8988T (cell line): Measurements from ENCODE around the gene TMEM132C.

Experiments used
- DNase-seq: peaks from one replicate; pipeline ENCODE4 v3.0.0; 2011

Gene TMEM132C

GRCh38 chr12:128509170-128509569 lies 242.2 kb downstream of the TMEM132C start:
- DNase-seq: no peak

GRCh38 chr12:128510511-128510910 lies 243.5 kb downstream of the TMEM132C start:
- DNase-seq: no peak

- no peak for DNase-seq
Measured at GRCh38 chr12:128513331-128513730, 246.4 kb downstream of the TMEM132C start.

GRCh38 chr12:128513831-128514230 lies 246.9 kb downstream of the TMEM132C start:
- DNase-seq: no peak

DNA sequence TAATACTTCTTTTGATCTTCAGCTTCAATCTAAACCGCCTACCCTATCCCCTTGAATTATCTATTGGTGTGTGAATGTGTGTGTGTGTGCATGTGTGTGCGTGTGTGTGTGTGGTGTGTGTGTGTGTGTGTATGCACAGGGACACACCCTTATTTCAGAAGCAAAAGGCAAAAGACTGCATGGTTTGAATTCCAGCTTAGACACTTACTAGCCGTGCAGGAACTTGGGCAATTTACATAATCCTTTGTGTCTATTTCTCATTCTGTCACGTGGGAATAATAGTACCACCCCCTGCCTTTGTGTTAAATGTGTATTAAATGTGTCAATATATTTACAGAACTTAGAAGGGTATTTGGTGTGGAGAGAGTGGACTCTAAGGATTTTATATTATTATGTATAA lies 251.7 kb downstream of the TMEM132C start:
- no peak for DNase-seq

DNA sequence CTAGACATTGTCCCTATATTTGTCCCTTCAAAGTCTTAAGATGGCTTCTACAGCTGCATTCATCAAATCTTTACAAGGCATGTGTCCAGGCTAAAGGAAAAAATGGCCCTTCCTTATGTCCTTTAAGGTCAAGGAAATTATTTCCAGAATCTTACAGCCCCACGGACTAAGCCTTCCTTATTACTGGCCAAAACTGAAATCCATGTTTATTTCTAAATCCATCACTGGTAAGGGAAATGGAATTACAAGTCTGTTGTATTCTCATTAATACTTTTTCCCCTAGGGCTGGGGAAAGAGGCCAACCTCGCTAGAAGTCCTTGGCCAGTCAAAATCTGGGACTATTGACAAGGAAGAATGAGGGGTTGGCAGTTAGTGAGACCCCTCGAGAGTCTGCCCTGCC lies 252.5 kb downstream of the TMEM132C start:
- DNase-seq: no peak

DNA sequence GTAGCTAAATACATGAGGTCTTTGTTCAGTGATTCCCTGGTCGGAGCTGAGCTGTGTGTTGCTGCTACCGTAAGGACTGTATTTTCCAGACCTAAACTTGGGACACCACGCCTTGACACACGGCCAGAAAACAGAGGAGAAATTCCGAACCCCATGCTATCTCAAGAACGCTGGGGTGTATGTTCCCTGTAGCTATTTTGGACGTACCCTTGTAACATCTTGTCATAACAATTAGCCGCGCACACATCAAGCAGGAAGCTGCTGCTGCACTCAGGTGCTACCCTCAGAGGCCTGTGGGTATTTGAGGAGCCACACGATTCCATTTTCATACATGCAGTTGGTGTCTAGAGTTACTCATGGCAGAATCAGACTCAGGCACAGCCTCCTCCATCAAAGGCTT lies 255.0 kb downstream of the TMEM132C start:
- DNase-seq: no peak

DNA sequence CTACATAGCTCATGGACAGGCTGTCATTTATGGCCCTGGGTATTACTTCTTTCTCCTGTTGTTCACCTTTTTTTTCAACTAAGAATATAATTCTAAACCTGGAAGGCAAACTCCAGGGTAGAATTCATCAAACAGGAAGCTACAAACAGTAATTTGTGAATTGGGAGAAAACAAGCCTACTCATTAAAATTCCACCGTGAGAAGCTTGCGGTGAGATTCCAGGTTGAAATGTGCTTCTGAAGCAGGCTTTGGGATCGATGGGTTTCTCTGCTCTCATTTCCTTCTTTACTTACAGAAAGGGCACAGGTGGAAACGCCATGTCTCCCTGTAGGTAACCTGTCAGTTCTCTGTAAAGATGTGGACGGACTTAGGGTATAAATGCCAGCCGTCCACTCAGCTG lies 257.5 kb downstream of the TMEM132C start:
- DNase-seq: no peak

- DNase-seq: no peak
Measured at GRCh38 chr12:128531170-128531569, 264.2 kb downstream of the TMEM132C start.

GRCh38 chr12:128534906-128535305 lies 267.9 kb downstream of the TMEM132C start:
- DNase-seq: no peak

GRCh38 chr12:128536810-128537209 lies 269.8 kb downstream of the TMEM132C start:
- no peak for DNase-seq

DNA sequence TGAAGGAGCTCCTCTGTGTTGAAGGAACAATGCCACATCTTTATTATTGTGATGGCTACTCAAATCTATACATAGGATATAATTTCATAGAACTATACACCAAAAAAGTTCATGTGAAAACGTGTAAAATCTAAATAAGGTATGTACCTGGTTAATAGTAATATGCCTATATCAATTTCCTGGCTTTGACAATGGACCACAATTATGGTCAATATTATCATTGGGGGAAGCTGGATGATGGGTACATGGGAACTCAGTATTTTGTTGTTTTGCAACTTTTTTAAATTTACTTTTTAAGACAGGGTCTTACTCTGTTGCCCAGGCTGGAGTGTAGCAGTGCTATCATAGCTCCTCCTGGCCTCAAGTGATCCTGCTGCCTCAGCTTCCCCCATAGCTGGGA lies 270.7 kb downstream of the TMEM132C start:
- no peak for DNase-seq

GRCh38 chr12:128542844-128543243 lies 275.9 kb downstream of the TMEM132C start:
- no peak for DNase-seq

- DNase-seq: no peak
Measured at GRCh38 chr12:128543460-128543859, 276.5 kb downstream of the TMEM132C start.

DNA sequence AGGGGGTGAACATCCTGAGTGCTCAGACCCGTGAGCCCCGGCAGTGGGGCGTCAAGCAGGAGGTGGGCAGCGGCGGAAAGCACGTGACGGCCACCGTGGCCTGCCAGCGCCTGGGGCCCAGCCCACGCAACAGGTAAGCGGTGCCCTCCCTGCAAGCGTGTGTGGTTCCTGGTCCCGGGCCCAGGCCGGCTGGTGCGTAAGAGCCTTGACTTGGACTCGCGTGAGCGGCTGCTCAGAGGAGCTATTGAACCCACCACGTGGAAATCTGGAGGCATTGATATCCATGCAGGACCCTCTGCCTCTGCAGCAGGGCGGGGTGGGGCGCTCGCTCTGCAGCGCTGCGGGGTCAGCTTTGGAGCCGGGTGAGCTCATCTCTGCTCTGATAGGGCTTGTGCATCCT lies 277.0 kb downstream of the TMEM132C start:
- DNase-seq: no peak

DNA sequence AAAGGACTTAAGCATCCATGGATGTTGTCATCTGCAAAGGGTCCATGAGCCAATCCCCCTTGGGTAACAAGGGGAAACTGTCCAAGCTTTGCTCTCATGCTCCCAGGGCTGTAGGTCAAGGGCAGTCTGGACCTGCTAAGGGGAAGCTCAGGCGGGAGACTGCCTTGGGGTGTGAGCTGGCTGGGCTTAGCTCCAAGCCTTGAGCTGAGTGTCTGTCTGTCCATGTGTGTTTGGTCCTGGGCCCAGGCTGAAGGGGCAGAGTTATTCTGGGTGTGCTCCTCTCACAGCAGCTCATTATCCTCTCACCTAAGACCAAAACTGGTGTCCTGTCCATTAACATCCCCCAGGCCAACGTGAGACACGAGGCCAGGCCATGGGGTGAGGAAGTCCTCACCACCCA lies 282.0 kb downstream of the TMEM132C start:
- DNase-seq: no peak

DNA sequence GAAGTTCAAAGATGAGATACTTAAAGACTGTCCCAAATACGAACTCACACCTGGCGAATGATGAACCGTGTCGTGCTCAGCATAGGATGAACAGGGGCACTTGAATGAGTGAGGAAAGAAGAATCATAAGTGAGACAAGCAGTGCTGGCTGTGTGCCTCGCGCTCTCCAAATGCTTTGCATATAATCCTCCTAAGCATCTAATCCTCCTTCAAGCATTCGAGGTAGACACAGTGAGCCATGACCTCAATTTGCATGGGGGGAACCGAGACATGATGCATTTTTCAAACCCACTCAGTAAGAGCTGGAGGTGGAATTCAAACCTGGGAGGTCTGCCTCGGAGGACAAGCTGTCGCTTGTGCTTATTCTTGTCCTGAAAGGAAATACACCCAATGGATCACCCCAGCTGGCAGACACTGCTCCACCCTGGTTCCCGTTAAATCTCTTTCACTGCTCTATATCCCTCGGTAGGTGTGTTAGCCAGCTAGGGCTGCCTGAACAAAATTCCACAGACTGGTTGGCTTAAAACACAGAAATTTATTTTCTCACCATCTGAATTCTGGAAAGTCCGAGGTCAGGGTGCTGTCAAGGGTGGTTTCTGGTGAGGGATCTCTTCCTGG lies 282.7 kb downstream of the TMEM132C start:
- no peak for DNase-seq

GRCh38 chr12:128551266-128551665 lies 284.3 kb downstream of the TMEM132C start:
- DNase-seq: no peak

GRCh38 chr12:128554546-128555304 lies 287.8 kb downstream of the TMEM132C start:
- no peak for DNase-seq

- DNase-seq: no peak
Measured at GRCh38 chr12:128557231-128557630, 290.3 kb downstream of the TMEM132C start.

- DNase-seq: no peak
Measured at GRCh38 chr12:128564956-128565355, 298.0 kb downstream of the TMEM132C start.

- no peak for DNase-seq
Measured at GRCh38 chr12:128567730-128568129, 300.8 kb downstream of the TMEM132C start.

GRCh38 chr12:128570191-128571065 lies 303.5 kb downstream of the TMEM132C start:
- no peak for DNase-seq
